ENCODE results near the gene DDX17. TPM values are rescaled to one million over a fixed set of nuclear protein-coding genes. Genes with fewer than 3 reads are reported as not detected.

The DDX17 gene
- total and polyA plus RNA-seq, 2 donors (not counting 1 experiment from before 2014, with no cell fraction given): 325 to 362 TPM

GRCh38 chr22:38440747-38441350, 65.3 kb downstream of the DDX17 start:
- no peak for DNase-seq (ENCODE audit: low read depth in 2 of 2)
- H3K27ac ChIP-seq (ENCODE audit: insufficient read depth, low read length): no peak overlapping the region

GRCh38 chr22:38437416-38437815, 68.7 kb downstream of the DDX17 start:
- Histone ChIP-seq H3K4me3 (replicated peaks in 1 of 4; ENCODE audit: control extremely low read depth in 1 of 4, insufficient read depth in 1 of 4, low read depth in 3 of 4, low read length in 4 of 4) (no peak overlapping the region), H3K9ac (ENCODE audit: insufficient read depth, low read length) (no peak overlapping the region), H3K36me3 (ENCODE audit: control insufficient read depth, insufficient read depth, low read length) (no peaks in the 10 kb centered on the region), H3K4me2 (ENCODE audit: extremely low read depth, insufficient read depth, low read length) (no peak overlapping the region), H3K27me3 (ENCODE audit: control insufficient read depth, insufficient read depth, low read length) (peaks cover 4% of the 10 kb centered on the region), H3K4me1 (ENCODE audit: control insufficient read depth, extremely low read depth, insufficient read depth, low read length) (no peaks in the 10 kb centered on the region), H4K20me1 (ENCODE audit: control insufficient read depth, extremely low read depth, insufficient read depth, low read length) (no peaks in the 10 kb centered on the region), H3K79me2 (ENCODE audit: control insufficient read depth, insufficient read depth, low read length) (no peaks in the 10 kb centered on the region), H3K9me3 (ENCODE audit: control insufficient read depth, insufficient read depth, low read depth, low read length) (no peaks in the 10 kb centered on the region), H3K27ac (ENCODE audit: insufficient read depth, low read length) (no peak overlapping the region), H2AFZ (ENCODE audit: low read length) (no peak overlapping the region)
- TF ChIP-seq EZH2 (IDR thresholded peaks at IDR 0.05; ENCODE audit: low read length, missing control alignments) (no peak), CTCF (conservative IDR thresholded peaks at IDR 0.05 in 1 of 2, IDR thresholded peaks at IDR 0.05 in 1 of 2; ENCODE audit: low read depth in 1 of 2, low read length in 2 of 2) (no peak)
- DNase-seq (ENCODE audit: low read depth in 2 of 2): no peak

More at GRCh38 chr22:38440747-38441350, 65.3 kb downstream of the DDX17 start:
- H3K9me3 ChIP-seq (ENCODE audit: control insufficient read depth, insufficient read depth, low read depth, low read length): no peaks in the 10 kb centered on the region
- no peaks in the 10 kb centered on the region for H3K4me1 ChIP-seq (ENCODE audit: control insufficient read depth, extremely low read depth, insufficient read depth, low read length)
- H2AFZ ChIP-seq (ENCODE audit: low read length): no peak overlapping the region
- no peak overlapping the region for H3K4me2 ChIP-seq (ENCODE audit: extremely low read depth, insufficient read depth, low read length)
- TF ChIP-seq CTCF (conservative IDR thresholded peaks at IDR 0.05 in 1 of 2, IDR thresholded peaks at IDR 0.05 in 1 of 2; ENCODE audit: low read depth in 1 of 2, low read length in 2 of 2) (no peak), EZH2 (IDR thresholded peaks at IDR 0.05; ENCODE audit: low read length, missing control alignments) (no peak)
- no peak overlapping the region for H3K4me3 ChIP-seq (replicated peaks in 1 of 4; ENCODE audit: control extremely low read depth in 1 of 4, insufficient read depth in 1 of 4, low read depth in 3 of 4, low read length in 4 of 4)
- no peak overlapping the region for H3K9ac ChIP-seq (ENCODE audit: insufficient read depth, low read length)
- H3K79me2 ChIP-seq (ENCODE audit: control insufficient read depth, insufficient read depth, low read length): no peaks in the 10 kb centered on the region
- peaks cover 10% of the 10 kb centered on the region for H3K27me3 ChIP-seq (ENCODE audit: control insufficient read depth, insufficient read depth, low read length)
- H4K20me1 ChIP-seq (ENCODE audit: control insufficient read depth, extremely low read depth, insufficient read depth, low read length): no peaks in the 10 kb centered on the region
- no peaks in the 10 kb centered on the region for H3K36me3 ChIP-seq (ENCODE audit: control insufficient read depth, insufficient read depth, low read length)

- Histone ChIP-seq H3K79me2 (ENCODE audit: control insufficient read depth, insufficient read depth, low read length) (no peaks in the 10 kb centered on the region), H3K9ac (ENCODE audit: insufficient read depth, low read length) (no peak overlapping the region), H3K4me1 (ENCODE audit: control insufficient read depth, extremely low read depth, insufficient read depth, low read length) (no peaks in the 10 kb centered on the region), H2AFZ (ENCODE audit: low read length) (no peak overlapping the region), H3K27me3 (ENCODE audit: control insufficient read depth, insufficient read depth, low read length) (peaks cover 4% of the 10 kb centered on the region), H3K4me3 (replicated peaks in 1 of 4; ENCODE audit: control extremely low read depth in 1 of 4, insufficient read depth in 1 of 4, low read depth in 3 of 4, low read length in 4 of 4) (no peak overlapping the region), H3K9me3 (ENCODE audit: control insufficient read depth, insufficient read depth, low read depth, low read length) (no peaks in the 10 kb centered on the region), H3K27ac (ENCODE audit: insufficient read depth, low read length) (no peak overlapping the region), H3K36me3 (ENCODE audit: control insufficient read depth, insufficient read depth, low read length) (no peaks in the 10 kb centered on the region), H3K4me2 (ENCODE audit: extremely low read depth, insufficient read depth, low read length) (no peak overlapping the region), H4K20me1 (ENCODE audit: control insufficient read depth, extremely low read depth, insufficient read depth, low read length) (no peaks in the 10 kb centered on the region)
- DNase-seq (ENCODE audit: low read depth in 2 of 2): no peak
- no peak for TF ChIP-seq EZH2 (IDR thresholded peaks at IDR 0.05; ENCODE audit: low read length, missing control alignments)
- TF ChIP-seq CTCF (conservative IDR thresholded peaks at IDR 0.05 in 1 of 2, IDR thresholded peaks at IDR 0.05 in 1 of 2; ENCODE audit: low read depth in 1 of 2, low read length in 2 of 2): no peak
Observed at GRCh38 chr22:38436629-38437395, 69.3 kb downstream of the DDX17 start.
